DMS 273 treated with DMSO at 0.1 percent for 48 hours (cell line): ENCODE measurements around the gene MGME1.
"Not testable (repeated sequence)": the region's sequence is repeated elsewhere in the genome, so short reads cannot be mapped to it uniquely, and the experiment has no call there.

ENCODE experiments used
- DNase-seq: peaks from one replicate; lab custom pipeline; 2025; lab: John Stamatoyannopoulos, UW

MGME1 gene

GRCh38 chr20:17960400-17960885 is 8.4 kb upstream of the MGME1 start:
- not testable (repeated sequence) for DNase-seq

GRCh38 chr20:17960927-17961586 is 7.8 kb upstream of the MGME1 start:
- DNase-seq: no peak

GRCh38 chr20:17961587-17961940 is 7.3 kb upstream of the MGME1 start:
- no peak for DNase-seq

GRCh38 chr20:17963114-17963897 is 5.5 kb upstream of the MGME1 start:
- DNase-seq: no peak

- DNase-seq: no peak
These were observed 4.7 kb upstream of the MGME1 start for GRCh38 chr20:17964073-17964472.

GRCh38 chr20:17964632-17965031 is 4.2 kb upstream of the MGME1 start:
- no peak for DNase-seq

- DNase-seq: no peak
These were observed 3.6 kb upstream of the MGME1 start for GRCh38 chr20:17965042-17965697.

GRCh38 chr20:17966432-17967310 is 2.1 kb upstream of the MGME1 start:
- no peak for DNase-seq

- no peak for DNase-seq
These were observed 1.1 kb upstream of the MGME1 start for GRCh38 chr20:17967521-17968365.

- DNase-seq: no peak
These were observed 563 bp downstream of the MGME1 start for GRCh38 chr20:17969278-17969883.

GRCh38 chr20:17969884-17970409 is 1.1 kb downstream of the MGME1 start:
- no peak for DNase-seq

GRCh38 chr20:17971300-17972013 is 2.6 kb downstream of the MGME1 start:
- no peak for DNase-seq

- no peak for DNase-seq
These were observed 3.3 kb downstream of the MGME1 start for GRCh38 chr20:17972121-17972520.

- no peak for DNase-seq
These were observed 7.5 kb downstream of the MGME1 start for GRCh38 chr20:17976305-17976704.

GRCh38 chr20:17985388-17986018 is 16.7 kb downstream of the MGME1 start:
- DNase-seq: no peak

GRCh38 chr20:17987988-17988387 is 19.2 kb downstream of the MGME1 start:
- no peak for DNase-seq

- DNase-seq: no peak
These were observed 21.6 kb downstream of the MGME1 start for GRCh38 chr20:17990278-17990972.

- no peak for DNase-seq
These were observed 23.4 kb downstream of the MGME1 start for GRCh38 chr20:17992224-17992637.
